GM23338 (cell line): ENCODE measurements around the gene PTGR3. TPM values are rescaled to one million over a fixed set of nuclear protein-coding genes. Genes with fewer than 3 reads are reported as not detected.

Source experiments
- ATAC-seq: fragments of 200-7000 bp; cut with Tn5 transposase; 3 replicates; pipeline ENCODE4 v1.9.1; 2020
- DNase-seq: peaks from one replicate; pipeline ENCODE4 v3.0.0-alpha.2; 2015; ENCODE audit warnings: low spot score
- H2AFZ ChIP-seq: fragments of 200-600 bp; sonication (generic); 2 replicates; pipeline ENCODE4 v1.8.0; 2016; ENCODE audit warnings: antibody characterized with exemption, mild to moderate bottlenecking, moderate library complexity
- H3F3A ChIP-seq: fragments of 200-600 bp; sonication (generic); replicated peaks from 2 replicates; pipeline ENCODE4 v1.8.0; 2017; ENCODE audit warnings: antibody characterized with exemption, mixed run types, low read depth
- H3K27ac ChIP-seq: fragments of 200-600 bp; sonication (generic); 2 replicates; pipeline ENCODE4 v1.6.1; 2016; ENCODE audit warnings: low read depth
- H3K27me3 ChIP-seq: fragments of 200-600 bp; sonication (generic); 2 replicates; pipeline ENCODE4 v1.8.0; 2016; ENCODE audit warnings: mild to moderate bottlenecking, mixed run types, moderate library complexity; ENCODE audit not compliant: insufficient read depth
- H3K36me3 ChIP-seq: fragments of 200-600 bp; sonication (generic); 2 replicates; pipeline ENCODE4 v1.8.0; 2016; ENCODE audit warnings: mild to moderate bottlenecking; ENCODE audit not compliant: insufficient read depth
- H3K4me1 ChIP-seq: fragments of 200-600 bp; sonication (generic); 2 replicates; pipeline ENCODE4 v1.8.0; 2016; ENCODE audit warnings: mild to moderate bottlenecking, moderate library complexity; ENCODE audit not compliant: insufficient read depth
- H3K4me2 ChIP-seq: fragments of 200-600 bp; sonication (generic); 2 replicates; pipeline ENCODE4 v1.7.1; 2017; ENCODE audit warnings: mixed run types
- H3K4me3 ChIP-seq: fragments of 200-600 bp; sonication (generic); 2 replicates; pipeline ENCODE4 v1.6.1; 2016; ENCODE audit warnings: mixed run types
- H3K79me2 ChIP-seq: fragments of 200-600 bp; sonication (generic); replicated peaks from 2 replicates; pipeline ENCODE4 v1.8.0; 2017; ENCODE audit warnings: mild to moderate bottlenecking; ENCODE audit not compliant: insufficient read depth
- H3K9me2 ChIP-seq: fragments of 200-600 bp; sonication (generic); 2 replicates; pipeline ENCODE4 v1.8.0; 2017; ENCODE audit not compliant: insufficient read depth
- H4K20me1 ChIP-seq: fragments of 200-600 bp; sonication (generic); replicated peaks from 2 replicates; pipeline ENCODE4 v1.8.0; 2017; ENCODE audit warnings: mild to moderate bottlenecking; ENCODE audit not compliant: insufficient read depth
- H3K27ac Mint-ChIP-seq: 2 replicates; pipeline ENCODE4 v1.8.0; 2020; ENCODE audit warnings: inconsistent platforms, mild to moderate bottlenecking, moderate library complexity, mixed read lengths
- H3K27me3 Mint-ChIP-seq: 3 replicates; pipeline ENCODE4 v1.8.0; 2022; ENCODE audit warnings: low read depth, mild to moderate bottlenecking, moderate library complexity, mixed read lengths, inconsistent platforms; ENCODE audit not compliant: insufficient read depth, poor library complexity
- H3K36me3 Mint-ChIP-seq: 3 replicates; pipeline ENCODE4 v1.8.0; 2021; ENCODE audit warnings: low read depth, mild to moderate bottlenecking, inconsistent platforms, moderate library complexity, mixed read lengths
- H3K4me1 Mint-ChIP-seq: 3 replicates; pipeline ENCODE4 v1.8.0; 2020; ENCODE audit warnings: mild to moderate bottlenecking, inconsistent platforms, mixed read lengths
- H3K4me3 Mint-ChIP-seq: 3 replicates; pipeline ENCODE4 v1.8.0; 2021; ENCODE audit warnings: moderate library complexity, mild to moderate bottlenecking, inconsistent platforms, mixed read lengths
- H3K9me3 Mint-ChIP-seq: 3 replicates; pipeline ENCODE4 v1.8.0; 2020; ENCODE audit warnings: moderate library complexity, mild to moderate bottlenecking, inconsistent platforms, mixed read lengths
- CREB1 ChIP-seq: fragments of 250-450 bp; sonication (Bioruptor Pico); IDR thresholded peaks from 2 replicates; pipeline ENCODE4 v1.5.0; 2020; ENCODE audit warnings: low read depth, mild to moderate bottlenecking, moderate library complexity
- CTCF ChIP-seq, 2 experiments: fragments of 200-600 bp in 1 of 2; sonication (generic) in 1 of 2; conservative IDR thresholded peaks; 2 replicates each; pipeline versions ENCODE4 v1.5.1 to v1.6.1; 2016 to 2017; ENCODE audit warnings: antibody characterized with exemption in 2 of 2, low read depth in 2 of 2, mild to moderate bottlenecking in 2 of 2, moderate library complexity in 1 of 2
- EZH2 ChIP-seq: fragments of 200-600 bp; sonication (generic); IDR thresholded peaks from one replicate; pipeline ENCODE4 v1.8.0; 2017; ENCODE audit warnings: antibody characterized with exemption, mild to moderate bottlenecking, low read depth; ENCODE audit not compliant: unreplicated experiment
- EZH2phosphoT487 ChIP-seq: fragments of 200-600 bp; sonication (generic); IDR thresholded peaks from one replicate; pipeline ENCODE4 v1.8.1; 2018; ENCODE audit warnings: antibody characterized with exemption; ENCODE audit not compliant: unreplicated experiment
- JUNB ChIP-seq: IDR thresholded peaks from one replicate; pipeline ENCODE4 v1.6.1; 2016; ENCODE audit warnings: antibody characterized with exemption; ENCODE audit not compliant: unreplicated experiment
- NANOG ChIP-seq: IDR thresholded peaks from 2 replicates; pipeline ENCODE4 v1.6.1; 2016; ENCODE audit warnings: antibody characterized with exemption, borderline replicate concordance
- POLR2AphosphoS5 ChIP-seq: IDR thresholded peaks from 2 replicates; pipeline ENCODE4 v1.6.1; 2016; ENCODE audit warnings: antibody characterized with exemption, low read depth
- REST ChIP-seq: IDR thresholded peaks from one replicate; pipeline ENCODE4 v1.6.1; 2018; ENCODE audit warnings: antibody characterized with exemption; ENCODE audit not compliant: unreplicated experiment
- STAT1 ChIP-seq: IDR thresholded peaks from one replicate; pipeline ENCODE4 v1.6.1; 2016; ENCODE audit warnings: antibody characterized with exemption; ENCODE audit not compliant: unreplicated experiment
- ZNF114 ChIP-seq: fragments of 250-450 bp; sonication (Bioruptor Pico); IDR thresholded peaks from 2 replicates; pipeline ENCODE4 v1.5.0; 2020; ENCODE audit warnings: mild to moderate bottlenecking, moderate library complexity
- ZNF331 ChIP-seq: fragments of 250-450 bp; sonication (Bioruptor Pico); IDR thresholded peaks from 2 replicates; pipeline ENCODE4 v1.5.0; 2020; ENCODE audit warnings: low read depth, mild to moderate bottlenecking, moderate library complexity
- polyA plus RNA-seq: library from polyadenylated mRNA; unstranded; fragments of >200 nt; fragmentation: Nextera tagmentation; extraction: Ambion mirVana; gene quantifications from 2 replicates; pipeline ENCODE4 v1.2.1, GENCODE V29; 2016
- total RNA-seq: library from RNA; depleted of rRNA; stranded (reverse); fragments of >200 nt; shearing (Covaris generic); gene quantifications from 2 replicates; pipeline ENCODE4 v1.2.3, GENCODE V29; 2014
- TF ChIP-seq, protein P1 (sequence below): IDR thresholded peaks from 2 replicates; pipeline ENCODE4 v1.6.1; 2016; ENCODE audit warnings: antibody characterized with exemption
- TF ChIP-seq, protein P2 (sequence below): fragments of 250-450 bp; sonication (Bioruptor Pico); IDR thresholded peaks from 2 replicates; pipeline ENCODE4 v1.5.0; 2020; ENCODE audit warnings: mild to moderate bottlenecking, moderate library complexity

PTGR3 gene
- total and polyA plus RNA-seq, 2 experiments from 2014 or later: 0.84 to 1.5 TPM

DNA sequence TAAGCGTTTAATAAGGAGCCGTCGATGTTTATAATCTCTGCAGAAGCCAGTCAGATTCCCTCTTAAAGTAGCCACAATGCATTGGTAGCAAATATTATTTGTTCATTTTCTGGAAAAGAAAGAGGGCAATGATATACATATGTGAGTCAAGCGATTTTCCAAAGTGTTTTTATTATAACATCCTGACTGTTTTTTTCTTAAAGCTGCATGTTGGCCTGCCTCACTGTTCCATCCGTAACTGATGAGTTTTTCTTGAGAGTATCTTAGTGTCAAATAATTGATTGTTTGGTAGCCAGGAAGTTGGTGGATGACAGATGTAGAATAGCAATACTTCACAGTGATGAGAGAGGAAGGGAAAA lies 5.4 kb upstream of the PTGR3 start:
- H3K4me3 ChIP-seq: no peak overlapping the region
- TF ChIP-seq, protein P1, sequence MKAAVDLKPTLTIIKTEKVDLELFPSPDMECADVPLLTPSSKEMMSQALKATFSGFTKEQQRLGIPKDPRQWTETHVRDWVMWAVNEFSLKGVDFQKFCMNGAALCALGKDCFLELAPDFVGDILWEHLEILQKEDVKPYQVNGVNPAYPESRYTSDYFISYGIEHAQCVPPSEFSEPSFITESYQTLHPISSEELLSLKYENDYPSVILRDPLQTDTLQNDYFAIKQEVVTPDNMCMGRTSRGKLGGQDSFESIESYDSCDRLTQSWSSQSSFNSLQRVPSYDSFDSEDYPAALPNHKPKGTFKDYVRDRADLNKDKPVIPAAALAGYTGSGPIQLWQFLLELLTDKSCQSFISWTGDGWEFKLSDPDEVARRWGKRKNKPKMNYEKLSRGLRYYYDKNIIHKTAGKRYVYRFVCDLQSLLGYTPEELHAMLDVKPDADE: no peak
- no peak for TF ChIP-seq CTCF (conservative IDR thresholded peaks at IDR 0.05; ENCODE audit: low read depth in 2 of 2)
- TF ChIP-seq STAT1: no peak
- TF ChIP-seq ZNF331: no peak
- TF ChIP-seq JUNB: no peak
- no peak for TF ChIP-seq POLR2AphosphoS5
- no peak for TF ChIP-seq REST
- TF ChIP-seq EZH2phosphoT487: no peak
- TF ChIP-seq ZNF114 (CRISPR knock-in tag): no peak
- TF ChIP-seq CREB1 (CRISPR knock-in tag): no peak
- TF ChIP-seq EZH2: no peak
- TF ChIP-seq, protein P2, sequence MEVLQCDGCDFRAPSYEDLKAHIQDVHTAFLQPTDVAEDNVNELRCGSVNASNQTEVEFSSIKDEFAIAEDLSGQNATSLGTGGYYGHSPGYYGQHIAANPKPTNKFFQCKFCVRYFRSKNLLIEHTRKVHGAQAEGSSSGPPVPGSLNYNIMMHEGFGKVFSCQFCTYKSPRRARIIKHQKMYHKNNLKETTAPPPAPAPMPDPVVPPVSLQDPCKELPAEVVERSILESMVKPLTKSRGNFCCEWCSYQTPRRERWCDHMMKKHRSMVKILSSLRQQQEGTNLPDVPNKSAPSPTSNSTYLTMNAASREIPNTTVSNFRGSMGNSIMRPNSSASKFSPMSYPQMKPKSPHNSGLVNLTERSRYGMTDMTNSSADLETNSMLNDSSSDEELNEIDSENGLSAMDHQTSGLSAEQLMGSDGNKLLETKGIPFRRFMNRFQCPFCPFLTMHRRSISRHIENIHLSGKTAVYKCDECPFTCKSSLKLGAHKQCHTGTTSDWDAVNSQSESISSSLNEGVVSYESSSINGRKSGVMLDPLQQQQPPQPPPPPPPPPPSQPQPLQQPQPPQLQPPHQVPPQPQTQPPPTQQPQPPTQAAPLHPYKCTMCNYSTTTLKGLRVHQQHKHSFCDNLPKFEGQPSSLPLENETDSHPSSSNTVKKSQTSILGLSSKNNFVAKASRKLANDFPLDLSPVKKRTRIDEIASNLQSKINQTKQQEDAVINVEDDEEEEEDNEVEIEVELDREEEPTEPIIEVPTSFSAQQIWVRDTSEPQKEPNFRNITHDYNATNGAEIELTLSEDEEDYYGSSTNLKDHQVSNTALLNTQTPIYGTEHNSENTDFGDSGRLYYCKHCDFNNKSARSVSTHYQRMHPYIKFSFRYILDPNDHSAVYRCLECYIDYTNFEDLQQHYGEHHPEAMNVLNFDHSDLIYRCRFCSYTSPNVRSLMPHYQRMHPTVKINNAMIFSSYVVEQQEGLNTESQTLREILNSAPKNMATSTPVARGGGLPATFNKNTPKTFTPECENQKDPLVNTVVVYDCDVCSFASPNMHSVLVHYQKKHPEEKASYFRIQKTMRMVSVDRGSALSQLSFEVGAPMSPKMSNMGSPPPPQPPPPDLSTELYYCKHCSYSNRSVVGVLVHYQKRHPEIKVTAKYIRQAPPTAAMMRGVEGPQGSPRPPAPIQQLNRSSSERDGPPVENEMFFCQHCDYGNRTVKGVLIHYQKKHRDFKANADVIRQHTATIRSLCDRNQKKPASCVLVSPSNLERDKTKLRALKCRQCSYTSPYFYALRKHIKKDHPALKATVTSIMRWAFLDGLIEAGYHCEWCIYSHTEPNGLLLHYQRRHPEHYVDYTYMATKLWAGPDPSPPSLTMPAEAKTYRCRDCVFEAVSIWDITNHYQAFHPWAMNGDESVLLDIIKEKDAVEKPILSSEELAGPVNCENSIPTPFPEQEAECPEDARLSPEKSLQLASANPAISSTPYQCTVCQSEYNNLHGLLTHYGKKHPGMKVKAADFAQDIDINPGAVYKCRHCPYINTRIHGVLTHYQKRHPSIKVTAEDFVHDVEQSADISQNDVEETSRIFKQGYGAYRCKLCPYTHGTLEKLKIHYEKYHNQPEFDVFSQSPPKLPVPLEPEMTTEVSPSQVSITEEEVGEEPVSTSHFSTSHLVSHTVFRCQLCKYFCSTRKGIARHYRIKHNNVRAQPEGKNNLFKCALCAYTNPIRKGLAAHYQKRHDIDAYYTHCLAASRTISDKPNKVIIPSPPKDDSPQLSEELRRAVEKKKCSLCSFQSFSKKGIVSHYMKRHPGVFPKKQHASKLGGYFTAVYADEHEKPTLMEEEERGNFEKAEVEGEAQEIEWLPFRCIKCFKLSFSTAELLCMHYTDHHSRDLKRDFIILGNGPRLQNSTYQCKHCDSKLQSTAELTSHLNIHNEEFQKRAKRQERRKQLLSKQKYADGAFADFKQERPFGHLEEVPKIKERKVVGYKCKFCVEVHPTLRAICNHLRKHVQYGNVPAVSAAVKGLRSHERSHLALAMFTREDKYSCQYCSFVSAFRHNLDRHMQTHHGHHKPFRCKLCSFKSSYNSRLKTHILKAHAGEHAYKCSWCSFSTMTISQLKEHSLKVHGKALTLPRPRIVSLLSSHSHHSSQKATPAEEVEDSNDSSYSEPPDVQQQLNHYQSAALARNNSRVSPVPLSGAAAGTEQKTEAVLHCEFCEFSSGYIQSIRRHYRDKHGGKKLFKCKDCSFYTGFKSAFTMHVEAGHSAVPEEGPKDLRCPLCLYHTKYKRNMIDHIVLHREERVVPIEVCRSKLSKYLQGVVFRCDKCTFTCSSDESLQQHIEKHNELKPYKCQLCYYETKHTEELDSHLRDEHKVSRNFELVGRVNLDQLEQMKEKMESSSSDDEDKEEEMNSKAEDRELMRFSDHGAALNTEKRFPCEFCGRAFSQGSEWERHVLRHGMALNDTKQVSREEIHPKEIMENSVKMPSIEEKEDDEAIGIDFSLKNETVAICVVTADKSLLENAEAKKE (CRISPR knock-in tag): no peak
- TF ChIP-seq NANOG: no peak
- no peaks in the 10 kb centered on the region for H3K36me3 ChIP-seq
- Mint-ChIP-seq H3K4me1 (peaks cover 34% of the 10 kb centered on the region), H3K4me3 (no peak overlapping the region), H3K9me3 (peaks cover 3% of the 10 kb centered on the region; the same call in 1 of the 3 replicates), H3K27me3 (peaks cover 35% of the 10 kb centered on the region), H3K36me3 (no peaks in the 10 kb centered on the region; the same call in 2 of the 3 replicates), H3K27ac (no peak overlapping the region)
- no peaks in the 10 kb centered on the region for H4K20me1 ChIP-seq
- H3K27ac ChIP-seq: no peak overlapping the region
- no peaks in the 10 kb centered on the region for H3K9me2 ChIP-seq
- no peak for ATAC-seq
- H3F3A ChIP-seq: 0 out of 2 replicates have a peak, but pooled peaks cover 4% of the 10 kb centered on the region
- no peaks in the 10 kb centered on the region for H3K79me2 ChIP-seq
- H3K4me2 ChIP-seq: no peak overlapping the region
- peaks cover 54% of the 10 kb centered on the region for H3K27me3 ChIP-seq
- no peak for DNase-seq
- H2AFZ ChIP-seq: no peak overlapping the region
- H3K4me1 ChIP-seq: peaks cover 18% of the 10 kb centered on the region
